MG63 (cell line): Measurements from ENCODE around the gene OR7A17. TPM values are rescaled to one million over a fixed set of nuclear protein-coding genes. Genes with fewer than 3 reads are reported as not detected.

Experiments
- total RNA-seq: library from RNA; depleted of rRNA; stranded (reverse); fragments of >200 nt; shearing (Covaris generic); gene quantifications from 2 replicates; pipeline ENCODE4 v1.2.3, GENCODE V29; 2014; ENCODE audit warnings: low replicate concordance; rRNA removed

Gene OR7A17
- total RNA-seq, 1 experiment from 2014 or later = not detected

Other genes with a start within 250 kb of the OR7A17 start
- gene ADGRE3, start 211.3 kb downstream of the OR7A17 start, total RNA-seq = not detected in 2 replicates
- gene ZNF333, start 196.1 kb downstream of the OR7A17 start, total RNA-seq = 8.1 and 10.2 TPM in 2 replicates
- gene ADGRE2, start 107.6 kb downstream of the OR7A17 start, total RNA-seq = not detected in 2 replicates
- gene OR7A5, start 50.9 kb downstream of the OR7A17 start, total RNA-seq = not detected in 2 replicates
- not detected in 2 replicates for gene OR7C1, start 50.9 kb downstream of the OR7A17 start, total RNA-seq
- gene OR7A10, start 37.2 kb downstream of the OR7A17 start, total RNA-seq = not detected in 2 replicates
- gene OR7C2, start 55.4 kb upstream of the OR7A17 start, total RNA-seq = not detected in 2 replicates
- gene SLC1A6, start 93.7 kb upstream of the OR7A17 start, total RNA-seq = not detected in 2 replicates
- gene CASP14, start 163.3 kb upstream of the OR7A17 start, total RNA-seq = not detected in 2 replicates
- gene OR1I1, start 196.1 kb upstream of the OR7A17 start, total RNA-seq = not detected in 2 replicates
- gene SYDE1, start 221.3 kb upstream of the OR7A17 start, total RNA-seq = 90.8 and 120 TPM in 2 replicates